Measurements from ENCODE around the gene LYRM2. TPM values are rescaled to one million over a fixed set of nuclear protein-coding genes. Genes with fewer than 3 reads are reported as not detected.

The LYRM2 gene
- total and polyA plus RNA-seq, 9 of the 15 experiments (the other 6 are each of a cell fraction or from before 2014, with no cell fraction given), result 13.9 to 115 (median 42.9) TPM

DNA sequence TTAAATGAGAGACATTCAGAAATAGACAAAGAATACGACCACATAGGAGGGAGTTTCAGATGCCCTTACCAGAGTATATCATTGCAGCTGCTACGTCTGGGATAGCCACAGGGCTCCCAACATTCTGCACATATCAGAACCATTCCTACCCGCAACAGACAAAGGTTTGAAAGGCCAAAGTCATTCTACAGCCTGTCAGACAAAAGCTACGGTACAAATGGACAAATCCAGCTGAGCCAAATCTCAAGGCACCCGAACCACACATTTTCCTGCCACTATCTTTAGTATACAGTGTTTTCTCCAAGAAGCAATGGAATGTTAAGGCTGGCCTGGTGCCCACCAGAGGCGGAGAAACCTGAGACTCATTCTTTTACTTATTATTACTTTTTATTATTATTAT is 30.5 kb upstream of the LYRM2 start:
- Histone ChIP-seq H3K4me2 (ENCODE audit: insufficient read depth, low read length) (no peak overlapping the region), H3K4me1 (replicated peaks in 1 of 2; ENCODE audit: control insufficient read depth in 2 of 2, insufficient read depth in 2 of 2, low read length in 2 of 2) (no peaks in the 10 kb centered on the region), H2AFZ (ENCODE audit: low read depth, low read length) (no peak overlapping the region), H3K4me3 (no peak overlapping the region), H3K9ac (ENCODE audit: insufficient read depth in 1 of 2, low read depth in 2 of 2, low read length in 2 of 2) (no peak overlapping the region), H3K36me3 (ENCODE audit: control insufficient read depth, insufficient read depth, low read length) (peaks cover 90% of the 10 kb centered on the region), H3K9me1 (ENCODE audit: control insufficient read depth, insufficient read depth, low read length) (no peaks in the 10 kb centered on the region), H4K20me1 (replicated peaks; ENCODE audit: control insufficient read depth, insufficient read depth, low read length) (no peaks in the 10 kb centered on the region), H3K27me3 (ENCODE audit: control insufficient read depth in 2 of 2, insufficient read depth in 2 of 2, low read length in 2 of 2) (no peaks in the 10 kb centered on the region), H3K27ac (ENCODE audit: extremely low read depth, low read depth, low read length) (no peak overlapping the region), H3K79me2 (ENCODE audit: control insufficient read depth, insufficient read depth, low read length) (no peaks in the 10 kb centered on the region), H3K9me3 (replicated peaks; ENCODE audit: control insufficient read depth, insufficient read depth, low read depth, low read length) (no peaks in the 10 kb centered on the region)
- no peak for DNase-seq (ENCODE audit: extremely low read depth in 1 of 4, low spot score in 3 of 4)
- POLR2A ChIA-PET, result no interaction called here
- intact Hi-C loops (cut with micrococcal nuclease), result no loop called here
- FAIRE-seq, result no peak
- in situ Hi-C loops (cut with MboI), result no loop called here
- no peak for ATAC-seq
- 76% methylated on average over 6 of the region's 6 CpGs for WGBS (ENCODE audit: insufficient coverage, low coverage, missing lambda C conversion rate)
- no TSS peak for BruUV-seq (replicated peaks)
- CTCF ChIA-PET (ENCODE audit: low intra/inter-chr PET ratio), result no interaction called here
- TF ChIP-seq, protein P1, sequence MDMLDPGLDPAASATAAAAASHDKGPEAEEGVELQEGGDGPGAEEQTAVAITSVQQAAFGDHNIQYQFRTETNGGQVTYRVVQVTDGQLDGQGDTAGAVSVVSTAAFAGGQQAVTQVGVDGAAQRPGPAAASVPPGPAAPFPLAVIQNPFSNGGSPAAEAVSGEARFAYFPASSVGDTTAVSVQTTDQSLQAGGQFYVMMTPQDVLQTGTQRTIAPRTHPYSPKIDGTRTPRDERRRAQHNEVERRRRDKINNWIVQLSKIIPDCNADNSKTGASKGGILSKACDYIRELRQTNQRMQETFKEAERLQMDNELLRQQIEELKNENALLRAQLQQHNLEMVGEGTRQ (CRISPR knock-in tag; IDR thresholded peaks at IDR 0.05), result no peak
- TF ChIP-seq KAT7 (CRISPR knock-in tag; IDR thresholded peaks at IDR 0.05; ENCODE audit: borderline replicate concordance) (no peak), SMAD3 (CRISPR knock-in tag; conservative IDR thresholded peaks at IDR 0.05) (no peak), ZNF408 (CRISPR knock-in tag; IDR thresholded peaks at IDR 0.05; ENCODE audit: low read depth) (no peak), ZC3H11A (IDR thresholded peaks at IDR 0.05; ENCODE audit: low read depth, low read length) (no peak), HDAC6 (IDR thresholded peaks at IDR 0.05; ENCODE audit: low read depth, low read length) (no peak), BRF1 (IDR thresholded peaks at IDR 0.05; ENCODE audit: borderline replicate concordance, extremely low read depth, insufficient read length) (no peak), ZNF766 (CRISPR knock-in tag; conservative IDR thresholded peaks at IDR 0.05) (no peak)
- TF ChIP-seq, protein P2, sequence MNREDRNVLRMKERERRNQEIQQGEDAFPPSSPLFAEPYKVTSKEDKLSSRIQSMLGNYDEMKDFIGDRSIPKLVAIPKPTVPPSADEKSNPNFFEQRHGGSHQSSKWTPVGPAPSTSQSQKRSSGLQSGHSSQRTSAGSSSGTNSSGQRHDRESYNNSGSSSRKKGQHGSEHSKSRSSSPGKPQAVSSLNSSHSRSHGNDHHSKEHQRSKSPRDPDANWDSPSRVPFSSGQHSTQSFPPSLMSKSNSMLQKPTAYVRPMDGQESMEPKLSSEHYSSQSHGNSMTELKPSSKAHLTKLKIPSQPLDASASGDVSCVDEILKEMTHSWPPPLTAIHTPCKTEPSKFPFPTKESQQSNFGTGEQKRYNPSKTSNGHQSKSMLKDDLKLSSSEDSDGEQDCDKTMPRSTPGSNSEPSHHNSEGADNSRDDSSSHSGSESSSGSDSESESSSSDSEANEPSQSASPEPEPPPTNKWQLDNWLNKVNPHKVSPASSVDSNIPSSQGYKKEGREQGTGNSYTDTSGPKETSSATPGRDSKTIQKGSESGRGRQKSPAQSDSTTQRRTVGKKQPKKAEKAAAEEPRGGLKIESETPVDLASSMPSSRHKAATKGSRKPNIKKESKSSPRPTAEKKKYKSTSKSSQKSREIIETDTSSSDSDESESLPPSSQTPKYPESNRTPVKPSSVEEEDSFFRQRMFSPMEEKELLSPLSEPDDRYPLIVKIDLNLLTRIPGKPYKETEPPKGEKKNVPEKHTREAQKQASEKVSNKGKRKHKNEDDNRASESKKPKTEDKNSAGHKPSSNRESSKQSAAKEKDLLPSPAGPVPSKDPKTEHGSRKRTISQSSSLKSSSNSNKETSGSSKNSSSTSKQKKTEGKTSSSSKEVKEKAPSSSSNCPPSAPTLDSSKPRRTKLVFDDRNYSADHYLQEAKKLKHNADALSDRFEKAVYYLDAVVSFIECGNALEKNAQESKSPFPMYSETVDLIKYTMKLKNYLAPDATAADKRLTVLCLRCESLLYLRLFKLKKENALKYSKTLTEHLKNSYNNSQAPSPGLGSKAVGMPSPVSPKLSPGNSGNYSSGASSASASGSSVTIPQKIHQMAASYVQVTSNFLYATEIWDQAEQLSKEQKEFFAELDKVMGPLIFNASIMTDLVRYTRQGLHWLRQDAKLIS (CRISPR knock-in tag; IDR thresholded peaks at IDR 0.05), result no peak
- TF ChIP-seq, protein P3, sequence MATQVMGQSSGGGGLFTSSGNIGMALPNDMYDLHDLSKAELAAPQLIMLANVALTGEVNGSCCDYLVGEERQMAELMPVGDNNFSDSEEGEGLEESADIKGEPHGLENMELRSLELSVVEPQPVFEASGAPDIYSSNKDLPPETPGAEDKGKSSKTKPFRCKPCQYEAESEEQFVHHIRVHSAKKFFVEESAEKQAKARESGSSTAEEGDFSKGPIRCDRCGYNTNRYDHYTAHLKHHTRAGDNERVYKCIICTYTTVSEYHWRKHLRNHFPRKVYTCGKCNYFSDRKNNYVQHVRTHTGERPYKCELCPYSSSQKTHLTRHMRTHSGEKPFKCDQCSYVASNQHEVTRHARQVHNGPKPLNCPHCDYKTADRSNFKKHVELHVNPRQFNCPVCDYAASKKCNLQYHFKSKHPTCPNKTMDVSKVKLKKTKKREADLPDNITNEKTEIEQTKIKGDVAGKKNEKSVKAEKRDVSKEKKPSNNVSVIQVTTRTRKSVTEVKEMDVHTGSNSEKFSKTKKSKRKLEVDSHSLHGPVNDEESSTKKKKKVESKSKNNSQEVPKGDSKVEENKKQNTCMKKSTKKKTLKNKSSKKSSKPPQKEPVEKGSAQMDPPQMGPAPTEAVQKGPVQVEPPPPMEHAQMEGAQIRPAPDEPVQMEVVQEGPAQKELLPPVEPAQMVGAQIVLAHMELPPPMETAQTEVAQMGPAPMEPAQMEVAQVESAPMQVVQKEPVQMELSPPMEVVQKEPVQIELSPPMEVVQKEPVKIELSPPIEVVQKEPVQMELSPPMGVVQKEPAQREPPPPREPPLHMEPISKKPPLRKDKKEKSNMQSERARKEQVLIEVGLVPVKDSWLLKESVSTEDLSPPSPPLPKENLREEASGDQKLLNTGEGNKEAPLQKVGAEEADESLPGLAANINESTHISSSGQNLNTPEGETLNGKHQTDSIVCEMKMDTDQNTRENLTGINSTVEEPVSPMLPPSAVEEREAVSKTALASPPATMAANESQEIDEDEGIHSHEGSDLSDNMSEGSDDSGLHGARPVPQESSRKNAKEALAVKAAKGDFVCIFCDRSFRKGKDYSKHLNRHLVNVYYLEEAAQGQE (IDR thresholded peaks at IDR 0.05; ENCODE audit: borderline replicate concordance), result no peak
- TF ChIP-seq, protein P3 (CRISPR knock-in tag; IDR thresholded peaks at IDR 0.05; ENCODE audit: low read depth), result no peak

Data from K562 (cell line).